HG03103 (cell line): ENCODE results near the gene RETN.
"Not testable (repeated sequence)": the region's sequence is repeated elsewhere in the genome, so short reads cannot be mapped to it uniquely, and the experiment has no call there.

Source experiments
- ATAC-seq: cut with Tn5 transposase; IDR thresholded peaks from one replicate; pipeline ENCODE4 v1.9.1; 2021; ENCODE audit warnings: low read depth; ENCODE audit not compliant: unreplicated experiment

RETN gene

GRCh38 chr19:7637374-7638256, 31.2 kb upstream of the RETN start:
- peak; percentile 17 for ATAC-seq

- ATAC-seq: no peak
These were observed 29.9 kb upstream of the RETN start for GRCh38 chr19:7638802-7639465.

GRCh38 chr19:7639863-7640348, 28.9 kb upstream of the RETN start:
- no peak for ATAC-seq

- ATAC-seq: no peak
These were observed 28.0 kb upstream of the RETN start for GRCh38 chr19:7640803-7641202.

- ATAC-seq: no peak
These were observed 27.3 kb upstream of the RETN start for GRCh38 chr19:7641290-7642276.

- no peak for ATAC-seq
These were observed 26.4 kb upstream of the RETN start for GRCh38 chr19:7642295-7643030.

GRCh38 chr19:7643031-7643415, 25.8 kb upstream of the RETN start:
- no peak for ATAC-seq

GRCh38 chr19:7643629-7644549, 25.0 kb upstream of the RETN start:
- not testable (repeated sequence) for ATAC-seq

GRCh38 chr19:7644550-7644877, 24.3 kb upstream of the RETN start:
- no peak for ATAC-seq

- no peak for ATAC-seq
These were observed 23.7 kb upstream of the RETN start for GRCh38 chr19:7645163-7645562.

GRCh38 chr19:7645656-7646425, 23.0 kb upstream of the RETN start:
- ATAC-seq: no peak

- no peak for ATAC-seq
These were observed 22.5 kb upstream of the RETN start for GRCh38 chr19:7646426-7646700.

- ATAC-seq: no peak
These were observed 21.7 kb upstream of the RETN start for GRCh38 chr19:7647156-7647555.

GRCh38 chr19:7648265-7649014, 20.4 kb upstream of the RETN start:
- no peak for ATAC-seq

GRCh38 chr19:7650148-7650547, 18.7 kb upstream of the RETN start:
- no peak for ATAC-seq

GRCh38 chr19:7652061-7652641, 16.7 kb upstream of the RETN start:
- no peak for ATAC-seq

GRCh38 chr19:7654401-7654800, 14.4 kb upstream of the RETN start:
- no peak for ATAC-seq

- no peak for ATAC-seq
These were observed 13.3 kb upstream of the RETN start for GRCh38 chr19:7655581-7655980.
